Aorta (tissue), 5 donors: Measurements from ENCODE around the gene PTGFRN. TPM values are rescaled to one million over a fixed set of nuclear protein-coding genes. Genes with fewer than 3 reads are reported as not detected.

Source experiments
- ATAC-seq: fragments of 200-7000 bp; cut with Tn5 transposase; one replicate; pipeline ENCODE4 v1.9.1; 2022; ENCODE audit warnings: moderate library complexity; ENCODE audit not compliant: low FRiP score
- DNase-seq, 2 donors: peaks; one replicate each; pipeline ENCODE4 v3.0.0-alpha.2; 2020
- H3K27ac ChIP-seq, 2 donors: one replicate each; pipeline ENCODE4 v1.5.1; 2013; ENCODE audit warnings: low read length in 2 of 2, mild to moderate bottlenecking in 2 of 2, moderate library complexity in 2 of 2, control low read depth in 1 of 2, inconsistent platforms in 1 of 2, low read depth in 1 of 2
- H3K27me3 ChIP-seq, 2 donors: one replicate each; pipeline ENCODE4 v1.6.1; 2013; ENCODE audit warnings: control low read depth in 1 of 2, low read length in 1 of 2, mild to moderate bottlenecking in 1 of 2, moderate library complexity in 1 of 2; ENCODE audit not compliant: insufficient read depth in 2 of 2, control insufficient read depth in 1 of 2
- H3K36me3 ChIP-seq, 2 donors: one replicate each; pipeline ENCODE4 v1.6.1; 2013; ENCODE audit warnings: control low read depth in 1 of 2, low read length in 1 of 2, mild to moderate bottlenecking in 1 of 2; ENCODE audit not compliant: insufficient read depth in 2 of 2, control insufficient read depth in 1 of 2
- H3K4me1 ChIP-seq, 2 donors: one replicate each; pipeline ENCODE4 v1.6.1; 2013; ENCODE audit warnings: low read length in 2 of 2, control low read depth in 1 of 2, mild to moderate bottlenecking in 1 of 2, moderate library complexity in 1 of 2; ENCODE audit not compliant: insufficient read depth in 2 of 2, control insufficient read depth in 1 of 2
- H3K4me3 ChIP-seq, 2 donors: one replicate each; pipeline ENCODE4 v1.5.1; 2013; ENCODE audit warnings: low read length in 2 of 2, control low read depth in 1 of 2, mild to moderate bottlenecking in 1 of 2
- H3K9me3 ChIP-seq: one replicate; pipeline ENCODE4 v1.6.1; 2013; ENCODE audit warnings: mild to moderate bottlenecking, low read length; ENCODE audit not compliant: control insufficient read depth
- WGBS, 2 donors: extraction: QIAGEN DNeasy Blood & Tissue Kit; methylation state at CpG; one replicate each; pipeline ENCODE4 v1.1.7; 2013; 5-methylcytosine and 5-hydroxymethylcytosine counted together
- intact Hi-C, 2 donors: fragments of 100-400 bp; cut with DNase I; formaldehyde crosslinking; loops; one replicate each; pipeline versions ENCODE4 v1.14.2 to v1.15.0; 2022
- polyA plus RNA-seq, 2 donors: library from polyadenylated mRNA; stranded (reverse); fragments of 200-250 nt; gene quantifications; one replicate each; pipeline ENCODE4 v1.2.3, GENCODE V29; 2013
- total RNA-seq, 2 donors: library from RNA; stranded (reverse); fragmentation: NEBNext Ultra II Directional; extraction: Animal tissue kit (Norgen Biotek cat#: 25700); gene quantifications; one replicate each; pipeline ENCODE4 v1.2.1, GENCODE V29; 2021
- donor health status: healthy with polysubstance abuse.
- donor health status: Bipolar disorder and iron deficiency.
- donor health status: DM: no; HTN: no; CAD: no.
- donor health status: DM: no; HTN: no; CAD: no.
- donor health status: DM: yes; HTN: yes; CAD: no.

The PTGFRN gene
- total and polyA plus RNA-seq, 4 donors = 3.8 to 75.0 (median 22.5) TPM

- Histone ChIP-seq H3K27me3 (no peaks in the 10 kb centered on the region), H3K9me3 (no peaks in the 10 kb centered on the region), H3K4me1 (no peaks in the 10 kb centered on the region), H3K4me3 (no peak overlapping the region), H3K36me3 (peaks cover 0 to 2% of the 10 kb centered on the region in 2 donors), H3K27ac (no peak overlapping the region)
- ATAC-seq (no peak), DNase-seq (no peak)
- WGBS, 2 donors = 92 to 94% methylated on average over 21 of the region's 21 CpGs
- intact Hi-C loops = no loop called here
Observed at GRCh38 chr1:116949213-116949985, 39.7 kb downstream of the PTGFRN start.

GRCh38 chr1:116950517-116951199 lies 40.9 kb downstream of the PTGFRN start:
- intact Hi-C loops = no loop called here
- DNase-seq = no peak
- Histone ChIP-seq H3K9me3 (no peaks in the 10 kb centered on the region), H3K27ac (no peak overlapping the region), H3K27me3 (no peaks in the 10 kb centered on the region), H3K36me3 (peaks cover 0 to 3% of the 10 kb centered on the region in 2 donors), H3K4me3 (peak overlapping the region in 1 of 2 donors; percentile 47), H3K4me1 (no peaks in the 10 kb centered on the region)
- ATAC-seq = peak; percentile 61
- WGBS, 2 donors = 22 to 27% methylated on average over 13 of the region's 13 CpGs

GRCh38 chr1:116951200-116951935 lies 41.7 kb downstream of the PTGFRN start:
- ATAC-seq = peak; percentile 57
- H3K27ac ChIP-seq = no peak overlapping the region
- peak in 1 of 2 donors; percentile 85 for DNase-seq
- no peaks in the 10 kb centered on the region for H3K27me3 ChIP-seq
- H3K9me3 ChIP-seq = no peaks in the 10 kb centered on the region
- intact Hi-C loops = no loop called here
- H3K4me1 ChIP-seq = no peaks in the 10 kb centered on the region
- peaks cover 0 to 4% of the 10 kb centered on the region in 2 donors for H3K36me3 ChIP-seq
- WGBS, 2 donors = 39 to 48% methylated on average over 10 of the region's 10 CpGs
- peak overlapping the region in 1 of 2 donors; percentile 47 for H3K4me3 ChIP-seq

GRCh38 chr1:116952738-116953275 lies 43.1 kb downstream of the PTGFRN start:
- Histone ChIP-seq H3K36me3 (peaks cover 0 to 4% of the 10 kb centered on the region in 2 donors), H3K27ac (no peak overlapping the region), H3K4me1 (no peaks in the 10 kb centered on the region), H3K9me3 (no peaks in the 10 kb centered on the region), H3K4me3 (no peak overlapping the region), H3K27me3 (no peaks in the 10 kb centered on the region)
- ATAC-seq (no peak), DNase-seq (no peak)
- 92 to 97% methylated on average over 2 of the region's 2 CpGs for WGBS, 2 donors
- intact Hi-C loops = no loop called here

- no peaks in the 10 kb centered on the region for H3K27me3 ChIP-seq
- no peak overlapping the region for H3K27ac ChIP-seq
- H3K9me3 ChIP-seq = no peaks in the 10 kb centered on the region
- no peak overlapping the region for H3K4me3 ChIP-seq
- H3K36me3 ChIP-seq = peaks cover 0 to 3% of the 10 kb centered on the region in 2 donors
- ATAC-seq (peak; percentile 48), DNase-seq (no peak)
- intact Hi-C loops = no loop called here
- no peaks in the 10 kb centered on the region for H3K4me1 ChIP-seq
- WGBS, 2 donors = 51 to 71% methylated on average over 3 of the region's 3 CpGs
Observed at GRCh38 chr1:116954440-116954839, 44.7 kb downstream of the PTGFRN start.

DNA sequence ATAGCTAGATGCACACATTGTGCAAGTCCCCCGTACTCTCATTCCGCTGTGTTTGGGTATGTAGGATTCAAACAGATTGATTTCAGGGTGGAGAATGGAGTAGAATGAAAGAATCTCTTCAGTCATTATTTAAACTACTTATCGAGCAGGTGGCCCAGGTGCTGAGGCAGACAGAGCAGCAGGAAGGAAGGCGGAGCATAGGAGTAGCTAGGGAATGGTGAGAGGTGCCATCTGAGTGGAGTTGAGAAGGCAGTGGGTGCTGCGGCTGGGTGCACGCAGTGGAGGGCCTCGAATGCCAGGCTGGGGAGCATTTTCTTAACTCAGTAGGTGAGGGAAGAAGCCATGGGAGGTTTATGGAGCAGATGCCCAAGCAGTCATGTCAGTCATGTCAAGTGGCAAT lies 46.7 kb downstream of the PTGFRN start:
- no peak for ATAC-seq
- Histone ChIP-seq H3K4me1 (no peaks in the 10 kb centered on the region), H3K36me3 (peaks cover 0 to 4% of the 10 kb centered on the region in 2 donors), H3K9me3 (no peaks in the 10 kb centered on the region), H3K27ac (no peak overlapping the region), H3K27me3 (no peaks in the 10 kb centered on the region), H3K4me3 (no peak overlapping the region)
- no peak for DNase-seq
- intact Hi-C loops = no loop called here
- WGBS, 2 donors = 97 to 98% methylated on average over 7 of the region's 7 CpGs

DNA sequence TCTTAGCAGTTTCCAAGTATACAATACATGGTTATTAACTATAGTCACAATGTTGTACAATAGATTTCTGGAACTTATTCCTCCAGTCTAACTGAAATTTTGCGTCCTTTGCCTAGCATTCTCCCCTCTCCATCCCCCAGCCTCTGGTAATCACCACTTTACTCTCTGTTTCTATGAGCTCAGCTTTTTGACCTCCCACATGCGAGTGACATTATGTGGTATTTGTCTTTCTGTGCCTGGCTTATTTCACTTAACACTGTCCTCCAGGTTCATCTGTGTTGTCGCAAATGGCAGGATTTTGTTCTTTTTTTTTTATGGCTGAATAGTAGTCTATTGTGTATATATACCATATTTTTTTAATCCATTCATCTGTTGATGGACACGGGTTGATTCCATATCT lies 47.9 kb downstream of the PTGFRN start:
- Histone ChIP-seq H3K4me3 (no peak overlapping the region), H3K36me3 (peaks cover 0 to 9% of the 10 kb centered on the region in 2 donors), H3K27me3 (no peaks in the 10 kb centered on the region), H3K9me3 (no peaks in the 10 kb centered on the region), H3K27ac (no peak overlapping the region), H3K4me1 (no peaks in the 10 kb centered on the region)
- WGBS, 2 donors = 88 to 91% methylated on average over 4 of the region's 4 CpGs
- intact Hi-C loops = no loop called here
- ATAC-seq (no peak), DNase-seq (no peak)

- Histone ChIP-seq H3K27ac (no peak overlapping the region), H3K4me3 (no peak overlapping the region), H3K4me1 (no peaks in the 10 kb centered on the region), H3K36me3 (peaks cover 0 to 9% of the 10 kb centered on the region in 2 donors), H3K9me3 (no peaks in the 10 kb centered on the region), H3K27me3 (no peaks in the 10 kb centered on the region)
- 84 to 85% methylated on average over 4 of the region's 4 CpGs for WGBS, 2 donors
- ATAC-seq (no peak), DNase-seq (no peak)
- intact Hi-C loops = no loop called here
Observed at GRCh38 chr1:116958110-116958509, 48.4 kb downstream of the PTGFRN start.
